Panc1 (cell line): ENCODE data around the gene COL10A1. TPM values are rescaled to one million over a fixed set of nuclear protein-coding genes. Genes with fewer than 3 reads are reported as not detected.

ENCODE experiments used
- ATAC-seq: fragments of 200-7000 bp; cut with Tn5 transposase; 2 replicates; pipeline ENCODE4 v1.9.1; 2020; ENCODE audit warnings: mild to moderate bottlenecking, moderate library complexity
- BruUV-seq: library from RNA; stranded (reverse); fragments of 400-500 nt; replicated peaks from 2 replicates; lab custom pipeline; 2021; lab: Mats Ljungman, UMichigan
- CTCF ChIA-PET: fragments of 300-600 bp; sonication (Branson Sonifier 250); formaldehyde crosslinking; loops from one replicate; lab custom pipeline; 2022; ENCODE audit warnings: antibody characterized with exemption; lab: Charles Lee
- POLR2A ChIA-PET: fragments of 300-600 bp; sonication (Branson Sonifier 250); formaldehyde crosslinking; loops from one replicate; lab custom pipeline; 2022; ENCODE audit warnings: antibody characterized with exemption; lab: Charles Lee
- DNase-seq: peaks from one replicate; pipeline ENCODE4 v3.0.0-alpha.2; 2010; ENCODE audit warnings: low read depth, low spot score
- H3K27ac ChIP-seq: 2 replicates; pipeline ENCODE4 v1.5.1; 2011; ENCODE audit warnings: mild to moderate bottlenecking, low read length, inconsistent platforms
- H3K27me3 ChIP-seq: fragments of 200-500 bp; sonication (Bioruptor generic); 2 replicates; pipeline ENCODE4 v1.6.0; 2014; ENCODE audit warnings: low read length, inconsistent platforms; ENCODE audit not compliant: control insufficient read depth, insufficient read depth
- H3K36me3 ChIP-seq: fragments of 200-500 bp; sonication (Bioruptor generic); 2 replicates; pipeline ENCODE4 v1.5.1; 2014; ENCODE audit warnings: inconsistent platforms, mild to moderate bottlenecking, low read length, moderate library complexity; ENCODE audit not compliant: control insufficient read depth, insufficient read depth
- H3K4me1 ChIP-seq: 2 replicates; pipeline ENCODE4 v1.5.1; 2011; ENCODE audit warnings: inconsistent platforms, mild to moderate bottlenecking, low read length, moderate library complexity; ENCODE audit not compliant: control insufficient read depth, insufficient read depth
- H3K4me3 ChIP-seq, 2 experiments: 2 replicates each; pipeline ENCODE4 v1.5.1; 2011 to 2012; ENCODE audit warnings: low read depth in 2 of 2, low read length in 2 of 2, mild to moderate bottlenecking in 2 of 2, inconsistent platforms in 1 of 2, moderate library complexity in 1 of 2
- H3K9me3 ChIP-seq: fragments of 200-500 bp; sonication (Bioruptor generic); 2 replicates; pipeline ENCODE4 v1.5.1; 2014; ENCODE audit warnings: low read depth, mild to moderate bottlenecking, inconsistent platforms, low read length, moderate library complexity; ENCODE audit not compliant: control insufficient read depth, insufficient read depth
- CTCF ChIP-seq: fragments of 450-650 bp; IDR thresholded peaks from 2 replicates; pipeline ENCODE4 v1.5.1; 2017; ENCODE audit warnings: mild to moderate bottlenecking
- POLR2AphosphoS5 ChIP-seq: IDR thresholded peaks from 2 replicates; pipeline ENCODE4 v1.6.1; 2012; ENCODE audit warnings: mild to moderate bottlenecking, low read depth, low read length, moderate library complexity
- REST ChIP-seq, 2 experiments: IDR thresholded peaks; 2 replicates each; pipeline ENCODE4 v1.6.1; 2011 to 2012; ENCODE audit warnings: low read depth in 2 of 2, control low read depth in 1 of 2, low read length in 1 of 2, mild to moderate bottlenecking in 1 of 2, moderate library complexity in 1 of 2; ENCODE audit not compliant: insufficient read depth in 1 of 2
- SIN3A ChIP-seq: IDR thresholded peaks from 2 replicates; pipeline ENCODE4 v1.6.1; 2012; ENCODE audit warnings: low read depth, mild to moderate bottlenecking, low read length, moderate library complexity, borderline replicate concordance; ENCODE audit not compliant: insufficient read depth
- TCF7L2 ChIP-seq: IDR thresholded peaks from 2 replicates; pipeline ENCODE4 v1.6.1; 2011; ENCODE audit warnings: mild to moderate bottlenecking, low read depth, low read length, inconsistent platforms
- in situ Hi-C: cut with HindIII; loops from 2 replicates; pipeline ENCODE4 v1.10.0; 2016; ENCODE audit warnings: low sequenced_read_pairs, low pct_unique_long_range_greater_than_20kb
- intact Hi-C: fragments of 100-400 bp; cut with micrococcal nuclease; formaldehyde crosslinking; loops from one replicate; pipeline ENCODE4 v1.10.0; 2022; ENCODE audit not compliant: unreplicated experiment
- total RNA-seq: library from RNA; stranded (reverse); gene quantifications from one replicate; pipeline ENCODE4 v1.2.1, GENCODE V29; 2021; ENCODE audit not compliant: unreplicated experiment

Gene COL10A1
- total RNA-seq, 1 experiment from 2014 or later: not detected

- Histone ChIP-seq H3K4me3 (no peak overlapping the region), H3K27me3 (no peaks in the 10 kb centered on the region), H3K4me1 (peaks cover 4% of the 10 kb centered on the region; the same call in 1 of the 2 replicates), H3K36me3 (no peaks in the 10 kb centered on the region), H3K9me3 (no peaks in the 10 kb centered on the region), H3K27ac (no peak overlapping the region)
- no peak for TF ChIP-seq REST (IDR thresholded peaks at IDR 0.05; ENCODE audit: insufficient read depth in 1 of 2, low read depth in 2 of 2, low read length in 1 of 2)
- TF ChIP-seq CTCF: no peak
- no peak for TF ChIP-seq TCF7L2
- TF ChIP-seq SIN3A: no peak
- TF ChIP-seq POLR2AphosphoS5: no peak
- no peak for DNase-seq
- no TSS peak for BruUV-seq
- ATAC-seq: no peak
- intact Hi-C loops: no loop called here
- POLR2A ChIA-PET: no interaction called here
- in situ Hi-C loops: no loop called here
- CTCF ChIA-PET: no interaction called here
These were observed 37.0 kb downstream of the COL10A1 start for GRCh38 chr6:116088946-116089345.

GRCh38 chr6:116087437-116088027 lies 38.4 kb downstream of the COL10A1 start:
- in situ Hi-C loops (no loop called here), intact Hi-C loops (no loop called here)
- DNase-seq (no peak), ATAC-seq (peak; percentile 80)
- ChIA-PET POLR2A (no interaction called here), CTCF (interaction anchor here (0.6 kb wide), 1 partner anchor 29 kb away, joined by 5 read pairs; no protein-coding TSS in a partner anchor)
- H3K4me1 ChIP-seq: peaks cover 4% of the 10 kb centered on the region; the same call in 1 of the 2 replicates
- H3K27me3 ChIP-seq: no peaks in the 10 kb centered on the region
- H3K9me3 ChIP-seq: no peaks in the 10 kb centered on the region
- no peak overlapping the region for H3K27ac ChIP-seq
- TF ChIP-seq TCF7L2: no peak
- no peak for TF ChIP-seq REST (IDR thresholded peaks at IDR 0.05; ENCODE audit: insufficient read depth in 1 of 2, low read depth in 2 of 2, low read length in 1 of 2)
- TF ChIP-seq POLR2AphosphoS5: no peak
- peak; percentile 9; the same call in 1 of the 2 replicates for TF ChIP-seq CTCF
- TF ChIP-seq SIN3A: no peak
- BruUV-seq: no TSS peak
- no peaks in the 10 kb centered on the region for H3K36me3 ChIP-seq
- no peak overlapping the region for H3K4me3 ChIP-seq
